K562 (cell line): ENCODE results near the gene SLC25A42. TPM values are rescaled to one million over a fixed set of nuclear protein-coding genes. Genes with fewer than 3 reads are reported as not detected.

Source experiments
- ELF2 ChIP-seq: fragments of 250-450 bp; sonication (Bioruptor Pico); IDR thresholded peaks from 2 replicates; pipeline ENCODE4 v1.5.0; 2021; ENCODE audit warnings: mild to moderate bottlenecking
- FIP1L1 ChIP-seq: fragments of 200-400 bp; formaldehyde crosslinking; IDR thresholded peaks from 2 replicates; pipeline ENCODE4 v1.6.1; 2018; ENCODE audit warnings: mild to moderate bottlenecking, low read depth, low read length; ENCODE audit not compliant: poor library complexity, severe bottlenecking
- HMGN3 ChIP-seq: IDR thresholded peaks from 2 replicates; pipeline ENCODE4 v1.6.1; 2011; ENCODE audit warnings: borderline replicate concordance, low read depth, mild to moderate bottlenecking, mixed read lengths, low read length; ENCODE audit not compliant: insufficient read length; ENCODE audit errors: extremely low read depth
- PURB ChIP-seq: sonication (generic); formaldehyde crosslinking; IDR thresholded peaks from 2 replicates; pipeline ENCODE4 v1.9.0; 2021; ENCODE audit warnings: low read depth, mild to moderate bottlenecking, missing genetic modification reagents
- TFE3 ChIP-seq: fragments of 450-650 bp; formaldehyde crosslinking; IDR thresholded peaks from 2 replicates; pipeline ENCODE4 v1.4.0; 2020; ENCODE audit warnings: mild to moderate bottlenecking, mixed read lengths
- TSHZ1 ChIP-seq: fragments of 250-450 bp; sonication (Bioruptor Pico); IDR thresholded peaks from 2 replicates; pipeline ENCODE4 v1.4.0; 2020; ENCODE audit warnings: mild to moderate bottlenecking, moderate library complexity
- ZHX1 ChIP-seq: fragments of 150-350 bp; conservative IDR thresholded peaks from 2 replicates; pipeline ENCODE4 v1.6.1; 2014; ENCODE audit warnings: low read length
- ZNF311 ChIP-seq: fragments of 250-450 bp; sonication (Bioruptor Pico); IDR thresholded peaks from 2 replicates; pipeline ENCODE4 v1.4.0; 2020; ENCODE audit warnings: mild to moderate bottlenecking, moderate library complexity
- ZSCAN32 ChIP-seq: fragments of 450-650 bp; formaldehyde crosslinking; IDR thresholded peaks from 2 replicates; pipeline ENCODE4 v1.4.0; 2020; ENCODE audit warnings: mild to moderate bottlenecking, moderate library complexity
- polyA plus RNA-seq, 8 experiments: library from polyadenylated mRNA; depleted of rRNA in 4 of 8; stranded (reverse) in 5 of 8; unstranded in 3 of 8; fragments of >200 nt; fragmentation: Nextera tagmentation in 2 of 8; fragmentation: Illumina TruSeq in 1 of 8; extraction: Ambion mirVana in 2 of 8; extraction: Trizol in 1 of 8; gene quantifications; 2 replicates each; pipeline versions ENCODE4 v1.2.1 to v1.2.3, GENCODE V29; 2011 to 2014; ENCODE audit warnings: inconsistent platforms in 1 of 8, missing spikeins in 1 of 8
- total RNA-seq, 7 experiments: library from RNA; depleted of rRNA in 6 of 7; stranded (reverse); fragments of >200 nt in 6 of 7; fragmentation: Illumina TruSeq in 2 of 7; extraction: Trizol in 2 of 7; gene quantifications; 2 replicates each; pipeline versions ENCODE4 v1.2.1 to v1.2.3, GENCODE V29; 2011 to 2021; ENCODE audit warnings: low replicate concordance in 1 of 7
- TF ChIP-seq, protein P1 (sequence below): IDR thresholded peaks from 2 replicates; pipeline ENCODE4 v1.6.1; 2012; ENCODE audit warnings: low read depth, low read length, improper control_type of control experiment, borderline replicate concordance
- TF ChIP-seq, protein P2 (sequence below): sonication (generic); formaldehyde crosslinking; IDR thresholded peaks from 2 replicates; pipeline ENCODE4 v1.4.0; 2020; ENCODE audit warnings: mild to moderate bottlenecking, missing genetic modification reagents

SLC25A42 gene
- total and polyA plus RNA-seq, 9 of the 15 experiments (the other 6 are each of a cell fraction or from before 2014, with no cell fraction given), result 0.59 to 32.2 (median 14.1) TPM

- TF ChIP-seq TSHZ1 (no peak), ELF2 (CRISPR knock-in tag) (no peak), PURB (CRISPR knock-in tag) (no peak), ZSCAN32 (CRISPR knock-in tag) (no peak), FIP1L1 (no peak), ZHX1 (no peak), ZNF311 (no peak; the same call in 1 of the 2 replicates), TFE3 (CRISPR knock-in tag) (no peak), HMGN3 (peak; percentile 32)
- TF ChIP-seq, protein P1, sequence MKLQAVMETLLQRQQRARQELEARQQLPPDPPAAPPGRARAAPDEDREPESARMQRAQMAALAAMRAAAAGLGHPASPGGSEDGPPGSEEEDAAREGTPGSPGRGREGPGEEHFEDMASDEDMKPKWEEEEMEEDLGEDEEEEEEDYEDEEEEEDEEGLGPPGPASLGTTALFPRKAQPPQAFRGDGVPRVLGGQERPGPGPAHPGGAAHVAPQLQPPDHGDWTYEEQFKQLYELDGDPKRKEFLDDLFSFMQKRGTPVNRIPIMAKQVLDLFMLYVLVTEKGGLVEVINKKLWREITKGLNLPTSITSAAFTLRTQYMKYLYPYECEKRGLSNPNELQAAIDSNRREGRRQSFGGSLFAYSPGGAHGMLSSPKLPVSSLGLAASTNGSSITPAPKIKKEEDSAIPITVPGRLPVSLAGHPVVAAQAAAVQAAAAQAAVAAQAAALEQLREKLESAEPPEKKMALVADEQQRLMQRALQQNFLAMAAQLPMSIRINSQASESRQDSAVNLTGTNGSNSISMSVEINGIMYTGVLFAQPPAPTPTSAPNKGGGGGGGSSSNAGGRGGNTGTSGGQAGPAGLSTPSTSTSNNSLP, result peak; percentile 45; the same call in 1 of the 2 replicates
- TF ChIP-seq, protein P2, sequence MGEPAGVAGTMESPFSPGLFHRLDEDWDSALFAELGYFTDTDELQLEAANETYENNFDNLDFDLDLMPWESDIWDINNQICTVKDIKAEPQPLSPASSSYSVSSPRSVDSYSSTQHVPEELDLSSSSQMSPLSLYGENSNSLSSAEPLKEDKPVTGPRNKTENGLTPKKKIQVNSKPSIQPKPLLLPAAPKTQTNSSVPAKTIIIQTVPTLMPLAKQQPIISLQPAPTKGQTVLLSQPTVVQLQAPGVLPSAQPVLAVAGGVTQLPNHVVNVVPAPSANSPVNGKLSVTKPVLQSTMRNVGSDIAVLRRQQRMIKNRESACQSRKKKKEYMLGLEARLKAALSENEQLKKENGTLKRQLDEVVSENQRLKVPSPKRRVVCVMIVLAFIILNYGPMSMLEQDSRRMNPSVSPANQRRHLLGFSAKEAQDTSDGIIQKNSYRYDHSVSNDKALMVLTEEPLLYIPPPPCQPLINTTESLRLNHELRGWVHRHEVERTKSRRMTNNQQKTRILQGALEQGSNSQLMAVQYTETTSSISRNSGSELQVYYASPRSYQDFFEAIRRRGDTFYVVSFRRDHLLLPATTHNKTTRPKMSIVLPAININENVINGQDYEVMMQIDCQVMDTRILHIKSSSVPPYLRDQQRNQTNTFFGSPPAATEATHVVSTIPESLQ (CRISPR knock-in tag), result no peak
Measured at GRCh38 chr19:19059837-19060611, 3.8 kb upstream of the SLC25A42 start (continued).
